ENCODE measurements around the gene CLCF1. TPM values are rescaled to one million over a fixed set of nuclear protein-coding genes. Genes with fewer than 3 reads are reported as not detected.

CLCF1 gene
- total and polyA plus RNA-seq, 10 of the 15 experiments (the other 5 are each of a cell fraction or from before 2014, with no cell fraction given), result 0.16 to 2.1 (median 0.63) TPM; not detected in 1

DNA sequence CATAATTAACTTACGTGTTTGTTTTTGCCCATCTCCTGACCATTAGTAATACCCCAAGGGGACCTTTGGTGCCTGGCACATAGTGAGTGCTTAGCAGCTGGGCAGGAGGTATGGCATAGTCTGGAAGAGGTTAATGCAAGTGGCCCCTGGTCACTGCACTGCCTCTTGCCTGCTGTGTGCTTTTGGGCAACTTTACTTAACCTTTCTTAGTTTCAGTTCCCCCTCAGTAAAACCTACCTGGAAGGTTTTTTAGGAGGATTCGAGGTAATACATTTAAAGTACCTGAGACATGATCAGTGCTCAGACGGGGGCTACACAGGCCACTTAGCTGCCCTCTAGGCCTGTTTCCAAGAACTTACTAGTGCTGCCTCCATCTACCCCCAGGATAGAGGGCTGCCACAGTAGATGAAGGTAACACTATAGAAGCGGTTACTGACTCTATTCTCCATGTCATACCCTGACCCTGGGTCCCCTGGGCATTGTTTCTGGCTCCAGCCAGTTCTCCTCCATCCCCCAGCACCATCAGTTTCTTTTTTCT lies 23.4 kb downstream of the CLCF1 start:
- H3K27ac ChIP-seq (ENCODE audit: control insufficient read depth, insufficient read depth), result no peak overlapping the region
- SMC1A ChIA-PET (ENCODE audit: uncharacterized antibody, unreplicated experiment), result interaction anchor here (1.7 to 15.8 kb wide), 2 partner anchors 28 to 32 kb away, joined by 4 to 646 read pairs; partner anchors contain the start of gene CLCF1

GRCh38 chr11:67349457-67349856 lies 23.9 kb downstream of the CLCF1 start:
- DNase-seq (ENCODE audit: low read depth, low spot score) (no peak), ATAC-seq (no peak), FAIRE-seq (no peak)
- 100% methylated on average over 2 of the region's 2 CpGs for WGBS (ENCODE audit: insufficient coverage, insufficient replicate concordance, low lambda C conversion rate, missing lambda C conversion rate)
- intact Hi-C loops (cut with micrococcal nuclease; ENCODE audit: unreplicated experiment), result no loop called here
- H3K4me3 ChIP-seq, result no peak overlapping the region
- no peak overlapping the region for H2AFZ ChIP-seq (ENCODE audit: control insufficient read depth, low read depth, low read length)
- ChIA-PET POLR2A (interaction anchor here (1.2 to 11.4 kb wide), 4 partner anchors 30 to 77 kb away, joined by 3 to 183 read pairs (median 4); no protein-coding TSS in a partner anchor), CTCF (interaction anchor here (1.1 to 26.2 kb wide), 6 partner anchors 13 to 319 kb away, joined by 3 to 1301 read pairs (median 4); partner anchors contain the start of genes CLCF1 and RAD9A), RAD21 (ENCODE audit: unreplicated experiment) (interaction anchor here (1.0 to 10.1 kb wide), 4 partner anchors 22 to 119 kb away, joined by 3 to 525 read pairs (median 98); partner anchors contain the start of gene CLCF1), SMC1A (ENCODE audit: uncharacterized antibody, unreplicated experiment) (interaction anchor here (1.7 to 15.8 kb wide), 2 partner anchors 28 to 32 kb away, joined by 4 to 646 read pairs; partner anchors contain the start of gene CLCF1)
- peaks cover 54% of the 10 kb centered on the region for H3K4me1 ChIP-seq (ENCODE audit: control insufficient read depth, insufficient read depth, low read length)
- in situ Hi-C loops (cut with MboI), result no loop called here
- H3K27me3 ChIP-seq (replicated peaks in 1 of 2; ENCODE audit: control insufficient read depth in 2 of 2, insufficient read depth in 2 of 2, low read length in 1 of 2), result no peaks in the 10 kb centered on the region
- H3K9me3 ChIP-seq (replicated peaks; ENCODE audit: control insufficient read depth, insufficient read depth, low read length), result no peaks in the 10 kb centered on the region
- TF ChIP-seq MEF2B (IDR thresholded peaks at IDR 0.05; ENCODE audit: partially characterized antibody, poor library complexity, severe bottlenecking), result no peak
- TF ChIP-seq POLR2A (IDR thresholded peaks at IDR 0.05; ENCODE audit: low read depth, low read length), result peak; percentile 11; the same call in 1 of the 2 replicates
- H3K36me3 ChIP-seq (ENCODE audit: control insufficient read depth in 2 of 2, insufficient read depth in 2 of 2, low read length in 1 of 2), result no peaks in the 10 kb centered on the region
- no TSS peak for BruUV-seq (replicated peaks)
- H3K9ac ChIP-seq (ENCODE audit: control insufficient read depth, insufficient read depth, low read length), result no peak overlapping the region
- H3K79me2 ChIP-seq (ENCODE audit: control insufficient read depth, insufficient read depth, low read length), result peaks cover 19% of the 10 kb centered on the region
- H4K20me1 ChIP-seq (ENCODE audit: control insufficient read depth, insufficient read depth), result no peaks in the 10 kb centered on the region
- no peak overlapping the region for H3K27ac ChIP-seq (ENCODE audit: control insufficient read depth, insufficient read depth)
- no peak overlapping the region; the same call in 1 of the 2 replicates for H3K4me2 ChIP-seq (ENCODE audit: control insufficient read depth, insufficient read depth)

More for the DNA sequence above, 23.4 kb downstream of the CLCF1 start:
- H3K4me3 ChIP-seq, result no peak overlapping the region
- in situ Hi-C loops (cut with MboI) (loop anchor here (5.0 kb wide), 1 partner anchor 37 kb away; no protein-coding TSS in a partner anchor), intact Hi-C loops (cut with micrococcal nuclease; ENCODE audit: unreplicated experiment) (no loop called here)
- RAD21 ChIA-PET (ENCODE audit: unreplicated experiment), result interaction anchor here (1.0 to 10.1 kb wide), 4 partner anchors 21 to 118 kb away, joined by 3 to 525 read pairs (median 98); partner anchors contain the start of gene CLCF1
- peaks cover 19% of the 10 kb centered on the region for H3K79me2 ChIP-seq (ENCODE audit: control insufficient read depth, insufficient read depth, low read length)
- no peaks in the 10 kb centered on the region for H4K20me1 ChIP-seq (ENCODE audit: control insufficient read depth, insufficient read depth)
- no TSS peak for BruUV-seq (replicated peaks)
- no peaks in the 10 kb centered on the region for H3K27me3 ChIP-seq (replicated peaks in 1 of 2; ENCODE audit: control insufficient read depth in 2 of 2, insufficient read depth in 2 of 2, low read length in 1 of 2)
- peaks cover 54% of the 10 kb centered on the region for H3K4me1 ChIP-seq (ENCODE audit: control insufficient read depth, insufficient read depth, low read length)
- no peaks in the 10 kb centered on the region for H3K9me3 ChIP-seq (replicated peaks; ENCODE audit: control insufficient read depth, insufficient read depth, low read length)
- ATAC-seq (no peak), DNase-seq (ENCODE audit: low read depth, low spot score) (no peak), FAIRE-seq (no peak)
- H2AFZ ChIP-seq (ENCODE audit: control insufficient read depth, low read depth, low read length), result no peak overlapping the region
- H3K36me3 ChIP-seq (ENCODE audit: control insufficient read depth in 2 of 2, insufficient read depth in 2 of 2, low read length in 1 of 2), result no peaks in the 10 kb centered on the region
- H3K4me2 ChIP-seq (ENCODE audit: control insufficient read depth, insufficient read depth), result no peak overlapping the region; the same call in 1 of the 2 replicates
- CTCF ChIA-PET, result interaction anchor here (1.1 to 26.2 kb wide), 6 partner anchors 30 to 319 kb away, joined by 3 to 1301 read pairs (median 8); partner anchors contain the start of genes CLCF1 and RAD9A
- POLR2A ChIA-PET, result interaction anchor here (0.7 to 11.4 kb wide), 7 partner anchors 29 to 82 kb away, joined by 3 to 183 read pairs (median 4); partner anchors contain the start of gene GRK2
- TF ChIP-seq PAX5 (IDR thresholded peaks at IDR 0.05; ENCODE audit: borderline replicate concordance, low read depth, low read length) (no peak), TCF7 (IDR thresholded peaks at IDR 0.05; ENCODE audit: borderline replicate concordance) (no peak), MEF2B (IDR thresholded peaks at IDR 0.05; ENCODE audit: partially characterized antibody, poor library complexity, severe bottlenecking) (peak; percentile 53), SPI1 (IDR thresholded peaks at IDR 0.05; ENCODE audit: borderline replicate concordance, insufficient read depth, low read depth, low read length) (peak; percentile 80; the same call in 1 of the 2 replicates), RELA (IDR thresholded peaks at IDR 0.05; ENCODE audit: borderline replicate concordance, partially characterized antibody) (no peak), LARP7 (IDR thresholded peaks at IDR 0.05) (no peak), GATAD2B (conservative IDR thresholded peaks at IDR 0.05; ENCODE audit: low read depth) (0 out of 2 replicates have a peak, but pooled peaks have one; percentile 25), KAT2A (conservative IDR thresholded peaks at IDR 0.05; ENCODE audit: control insufficient read depth, low read depth, low read length) (no peak), NR2F1 (conservative IDR thresholded peaks at IDR 0.05) (peak; percentile 58)
- H3K9ac ChIP-seq (ENCODE audit: control insufficient read depth, insufficient read depth, low read length), result no peak overlapping the region
- 37% methylated on average over 4 of the region's 4 CpGs for whole genome bisulfite sequencing (ENCODE audit: insufficient coverage, insufficient replicate concordance, low lambda C conversion rate, missing lambda C conversion rate)
